ENCODE results near the gene SDF2L1.
"Not testable (repeated sequence)": the region's sequence is repeated elsewhere in the genome, so short reads cannot be mapped to it uniquely, and the experiment has no call there.

Gene SDF2L1

DNA sequence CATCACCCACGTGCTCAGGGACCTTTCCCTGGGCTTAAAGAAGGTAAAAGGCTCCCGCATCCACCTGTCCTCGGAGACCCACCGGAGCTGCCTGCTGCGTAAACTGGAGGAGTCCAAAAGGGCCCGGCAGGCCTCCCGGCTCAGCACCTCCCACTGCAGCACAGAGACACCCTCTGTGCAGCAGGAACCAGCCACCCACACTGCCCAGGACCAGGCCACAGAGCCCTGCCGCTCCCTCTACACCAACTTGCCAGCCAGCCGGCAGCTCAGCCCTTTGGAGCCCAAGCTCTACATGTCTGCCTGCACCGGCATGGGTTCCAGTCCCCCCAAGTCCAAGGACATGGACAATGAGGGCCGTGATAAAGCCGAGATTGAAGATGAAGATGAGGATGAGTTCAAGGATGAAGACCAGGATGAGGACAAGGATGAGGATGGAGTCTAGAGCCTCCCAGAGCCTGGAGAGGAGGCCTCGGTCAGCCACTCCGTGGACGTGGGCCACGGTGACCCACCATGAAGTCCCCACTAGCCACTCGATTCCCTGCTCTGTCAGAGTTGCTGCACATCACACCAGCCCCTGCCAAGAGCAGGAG, 5.4 kb upstream of the SDF2L1 start:
- DNase-seq (ENCODE audit: low read depth, low spot score) = no peak

DNA sequence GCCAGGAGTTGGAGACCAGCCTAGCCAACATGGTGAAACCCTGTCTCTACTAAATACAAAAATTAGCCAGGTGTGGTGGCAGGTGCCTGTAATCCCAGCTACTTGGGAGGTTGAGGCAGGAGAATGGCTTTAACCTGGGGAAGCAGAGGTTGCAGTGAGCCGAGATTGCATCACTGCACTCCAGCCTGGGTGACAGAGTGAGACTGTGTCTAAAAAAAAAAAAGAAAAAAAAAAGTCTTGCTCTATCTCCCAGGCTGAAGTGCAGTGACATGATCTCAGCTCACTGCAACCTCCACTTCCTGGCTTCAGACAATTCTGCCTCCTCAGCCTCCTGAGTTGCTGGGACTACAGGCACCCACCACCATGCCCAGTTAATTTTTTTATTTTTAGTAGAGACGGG, 4.7 kb upstream of the SDF2L1 start:
- DNase-seq (ENCODE audit: low read depth, low spot score) = not testable (repeated sequence)

DNA sequence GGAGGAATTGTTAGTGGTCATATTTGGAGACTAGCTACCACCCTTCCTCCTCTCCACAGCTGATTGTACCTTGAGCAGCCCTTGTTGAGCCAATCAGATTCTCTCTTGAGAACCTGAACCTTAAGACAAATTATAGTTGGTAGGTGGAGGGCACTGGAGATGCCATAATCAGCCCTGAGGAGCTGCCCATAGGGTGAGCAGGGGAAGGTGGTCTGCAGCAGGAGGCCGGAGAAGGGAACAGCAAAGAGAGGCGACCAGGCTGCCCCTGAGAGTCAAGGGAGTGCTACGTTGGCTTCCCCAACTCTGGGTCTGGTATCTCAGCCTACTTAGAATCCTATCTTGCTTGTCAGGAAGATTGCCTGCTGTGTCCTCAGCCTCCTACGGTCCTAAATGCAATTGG, 2.7 kb upstream of the SDF2L1 start:
- no peak for DNase-seq (ENCODE audit: low read depth, low spot score)

DNA sequence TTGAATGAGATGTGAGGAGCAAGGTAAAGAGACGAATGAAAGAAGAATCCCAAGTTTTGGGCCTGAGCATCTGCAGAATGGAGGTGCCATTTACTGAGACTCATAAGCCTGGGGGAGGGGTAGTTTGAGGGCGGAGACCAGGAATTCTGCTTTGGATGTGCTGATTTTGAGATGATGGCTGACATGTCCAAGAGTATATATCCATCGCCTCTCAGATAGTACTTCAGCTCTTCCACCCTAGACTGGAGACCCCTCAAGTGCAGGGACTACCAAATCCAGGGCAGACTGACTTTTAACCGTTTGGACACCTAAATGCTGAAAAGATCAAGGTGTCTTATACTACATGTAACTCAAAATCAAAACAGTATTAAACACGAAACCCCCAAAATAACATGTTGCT, 1.3 kb upstream of the SDF2L1 start:
- DNase-seq (ENCODE audit: low read depth, low spot score) = no peak

DNA sequence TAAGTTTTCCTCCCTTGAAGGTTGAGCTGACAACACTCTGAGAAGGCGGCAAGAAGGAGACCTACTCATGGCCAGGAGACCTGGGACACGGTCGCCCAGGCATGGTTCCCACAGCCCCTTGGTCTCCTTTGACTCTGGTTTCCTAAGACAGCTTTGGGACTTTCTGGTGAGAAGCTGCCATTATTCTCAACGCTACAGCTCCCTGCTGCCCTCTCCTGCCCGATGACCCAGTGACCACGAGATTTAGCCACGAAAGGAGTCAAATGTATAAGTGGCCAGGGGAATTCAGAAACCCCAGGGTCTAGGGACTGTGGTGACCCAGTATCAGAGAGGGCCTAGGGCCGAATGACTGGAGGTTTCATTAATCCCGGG, 699 bp upstream of the SDF2L1 start:
- no peak for DNase-seq (ENCODE audit: low read depth, low spot score)

DNA sequence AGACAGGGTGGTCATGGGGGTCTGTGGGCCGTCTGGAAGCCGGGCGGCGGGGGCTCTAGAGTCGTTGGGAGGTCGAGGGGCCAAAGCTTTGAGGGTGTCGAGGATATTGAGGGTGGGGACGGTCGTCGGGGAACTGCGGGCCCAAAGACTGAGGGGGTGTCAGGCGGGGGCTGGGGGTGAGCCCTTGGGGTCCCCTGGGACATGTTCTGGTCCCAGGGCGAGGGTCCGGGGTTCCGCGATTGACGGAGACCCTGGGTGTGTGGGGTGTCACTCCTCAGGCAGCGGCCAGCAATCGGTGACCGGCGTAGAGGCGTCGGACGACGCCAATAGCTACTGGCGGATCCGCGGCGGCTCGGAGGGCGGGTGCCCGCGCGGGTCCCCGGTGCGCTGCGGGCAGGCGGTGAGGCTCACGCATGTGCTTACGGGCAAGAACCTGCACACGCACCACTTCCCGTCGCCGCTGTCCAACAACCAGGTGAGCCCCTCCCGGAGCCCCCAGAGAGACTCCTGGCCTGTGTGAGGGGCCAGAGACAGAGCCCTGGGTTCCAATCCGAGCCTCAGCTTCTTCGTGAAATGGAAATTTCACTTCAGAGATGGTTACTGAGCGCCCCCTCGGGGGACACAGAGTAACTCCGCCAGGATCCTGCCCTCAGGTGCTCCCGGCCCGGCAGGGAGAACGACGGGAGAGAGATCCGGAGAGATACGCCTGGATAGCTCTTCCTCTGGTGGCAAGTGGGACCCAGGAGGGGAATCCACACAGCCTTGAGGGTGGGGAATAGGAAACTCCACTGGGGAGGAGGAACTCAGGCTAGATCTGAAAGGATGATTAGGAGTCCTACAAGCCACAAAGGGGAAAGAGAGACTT, 714 bp downstream of the SDF2L1 start:
- no peak for DNase-seq (ENCODE audit: low read depth, low spot score)

DNA sequence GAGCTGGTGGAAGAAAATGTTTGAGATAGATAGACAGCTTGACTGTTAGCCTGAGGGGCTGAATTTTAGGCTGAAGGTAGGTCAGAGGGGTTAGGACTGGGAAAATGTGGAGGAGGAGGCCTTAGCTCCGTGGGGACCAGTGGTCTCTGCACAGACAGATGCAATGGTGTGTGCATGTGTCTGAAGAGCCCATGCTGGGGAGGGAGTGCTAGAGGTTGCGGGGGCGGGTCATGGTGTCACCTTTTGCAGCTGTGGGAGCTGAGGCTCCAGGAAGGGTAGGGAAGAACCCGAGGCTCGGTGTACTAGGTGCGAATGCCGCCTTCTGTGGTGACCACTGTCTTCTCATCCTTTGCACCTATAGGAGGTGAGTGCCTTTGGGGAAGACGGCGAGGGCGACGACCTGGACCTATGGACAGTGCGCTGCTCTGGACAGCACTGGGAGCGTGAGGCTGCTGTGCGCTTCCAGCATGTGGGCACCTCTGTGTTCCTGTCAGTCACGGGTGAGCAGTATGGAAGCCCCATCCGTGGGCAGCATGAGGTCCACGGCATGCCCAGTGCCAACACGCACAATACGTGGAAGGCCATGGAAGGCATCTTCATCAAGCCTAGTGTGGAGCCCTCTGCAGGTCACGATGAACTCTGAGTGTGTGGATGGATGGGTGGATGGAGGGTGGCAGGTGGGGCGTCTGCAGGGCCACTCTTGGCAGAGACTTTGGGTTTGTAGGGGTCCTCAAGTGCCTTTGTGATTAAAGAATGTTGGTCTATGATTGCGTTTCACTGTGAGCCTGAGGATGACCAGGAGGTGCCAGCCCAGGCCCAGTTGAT, 1.6 kb downstream of the SDF2L1 start:
- DNase-seq (ENCODE audit: low read depth, low spot score) = no peak

DNA sequence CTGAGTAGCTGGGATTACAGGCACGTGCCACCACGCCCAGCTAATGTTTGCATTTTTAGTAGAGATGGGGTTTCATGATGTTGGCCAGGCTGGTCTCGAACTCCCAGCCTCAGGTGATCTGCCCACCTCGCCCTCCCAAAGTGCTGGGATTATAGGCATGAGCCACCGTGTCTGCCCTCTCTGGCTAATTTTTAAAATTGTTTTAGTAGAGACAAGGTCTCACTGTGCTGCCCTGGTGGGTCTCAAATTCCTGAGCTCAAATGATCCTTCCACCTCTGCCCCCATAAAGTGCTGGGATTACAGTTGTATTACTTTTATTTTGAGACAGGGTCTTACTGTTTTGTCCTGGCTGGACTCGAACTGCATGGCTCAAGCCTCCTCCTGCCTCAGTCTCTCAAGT, 3.4 kb downstream of the SDF2L1 start:
- DNase-seq (ENCODE audit: low read depth, low spot score) = not testable (repeated sequence)

DNA sequence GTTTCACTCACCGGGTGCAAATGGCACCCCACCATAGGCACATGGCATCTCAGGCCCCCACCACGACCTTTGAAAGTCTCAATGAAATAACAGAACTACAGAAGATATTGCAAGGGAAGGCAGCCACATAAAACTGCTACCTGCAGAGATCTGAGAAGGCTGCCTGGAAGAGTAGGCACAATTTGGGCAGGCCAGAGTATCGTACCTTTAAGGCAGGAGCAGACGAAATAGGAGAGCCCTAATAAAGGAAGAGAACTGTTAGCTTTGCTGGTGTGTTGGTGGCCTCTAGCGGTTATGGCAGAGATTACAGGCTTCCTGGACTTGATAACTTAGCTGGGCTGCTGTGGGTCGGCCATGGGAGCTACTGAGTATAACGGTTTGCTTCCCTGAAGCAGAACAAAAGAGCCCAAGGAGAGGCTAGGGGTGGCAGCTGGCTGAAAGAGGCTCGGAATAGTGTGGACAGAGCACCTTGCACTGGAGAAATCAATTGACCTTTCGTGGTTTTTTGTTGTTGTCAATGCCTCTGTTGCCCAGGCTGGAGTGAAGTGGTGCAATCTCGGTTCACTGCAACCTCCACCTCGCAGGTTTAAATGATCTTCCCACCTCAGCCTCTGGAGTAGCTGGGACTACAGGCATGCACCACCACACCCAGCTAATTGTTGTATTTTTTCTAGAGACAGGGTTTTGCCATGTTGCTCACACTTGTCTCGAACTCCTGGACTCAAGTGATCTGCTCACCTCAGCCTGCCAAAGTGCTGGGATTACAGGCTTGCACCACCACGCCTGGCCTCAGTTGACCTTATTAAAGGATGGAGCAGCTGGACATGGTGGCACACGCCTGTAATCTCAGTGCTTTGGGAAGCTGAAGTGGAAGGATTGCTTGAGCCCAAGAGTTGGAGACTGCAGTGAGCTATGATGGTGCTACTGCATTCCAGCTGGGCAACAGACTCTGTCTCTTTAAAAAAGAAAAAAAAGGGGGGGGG, 4.8 kb downstream of the SDF2L1 start:
- DNase-seq (ENCODE audit: low read depth, low spot score) = no peak

DNA sequence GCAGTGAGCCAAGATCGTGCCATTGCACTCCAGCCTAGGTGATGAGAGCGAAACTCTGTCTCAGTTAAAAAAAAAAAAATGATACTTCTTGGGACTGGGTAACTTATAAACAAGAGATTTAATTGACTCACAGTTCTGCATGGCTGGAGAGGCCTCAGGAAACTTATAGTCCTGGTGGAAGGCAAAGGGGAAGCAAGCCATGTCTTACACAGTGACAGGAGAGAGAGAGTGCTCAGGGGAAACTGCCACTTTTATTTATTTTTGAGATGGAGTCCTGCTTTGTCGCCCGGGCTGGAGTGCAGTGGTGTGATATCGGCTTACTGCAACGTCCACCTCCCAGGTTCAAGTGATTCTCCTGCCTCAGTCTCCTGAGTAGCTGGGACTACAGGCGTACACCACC, 8.2 kb downstream of the SDF2L1 start:
- DNase-seq (ENCODE audit: low read depth, low spot score) = no peak

DNA sequence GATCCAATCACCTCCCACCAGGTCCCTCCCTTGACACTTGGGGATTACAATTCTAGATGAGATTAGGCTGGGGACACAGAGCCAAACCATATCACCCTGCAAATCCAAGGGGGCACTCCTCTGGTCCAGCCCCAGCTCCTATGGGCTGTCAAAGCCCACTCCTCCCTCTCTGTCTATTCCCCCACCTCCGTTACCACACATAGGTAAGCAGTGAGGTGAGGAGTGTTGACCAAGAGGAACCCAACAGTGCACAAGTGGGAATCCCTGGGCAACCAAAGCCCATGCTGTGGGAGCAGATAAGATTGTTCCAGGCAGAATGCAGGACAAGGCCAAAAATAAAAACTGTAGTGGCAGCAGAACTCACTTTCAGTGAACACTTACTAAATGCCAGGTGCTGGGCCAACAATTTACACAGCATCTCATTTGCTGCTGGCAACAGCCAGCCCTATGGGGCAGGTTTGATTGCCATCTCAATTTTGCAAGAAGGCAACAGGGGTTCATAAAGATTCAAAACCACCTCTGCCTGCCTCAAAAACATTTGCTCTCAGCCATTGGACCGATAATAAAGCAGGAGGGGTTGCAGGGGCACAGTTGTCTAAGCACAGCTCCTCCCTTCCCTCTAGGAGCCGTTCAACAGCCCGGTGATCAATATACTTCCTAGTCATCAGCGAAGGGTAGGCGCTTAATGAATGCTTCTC, 8.9 kb downstream of the SDF2L1 start:
- no peak for DNase-seq (ENCODE audit: low read depth, low spot score)

DNA sequence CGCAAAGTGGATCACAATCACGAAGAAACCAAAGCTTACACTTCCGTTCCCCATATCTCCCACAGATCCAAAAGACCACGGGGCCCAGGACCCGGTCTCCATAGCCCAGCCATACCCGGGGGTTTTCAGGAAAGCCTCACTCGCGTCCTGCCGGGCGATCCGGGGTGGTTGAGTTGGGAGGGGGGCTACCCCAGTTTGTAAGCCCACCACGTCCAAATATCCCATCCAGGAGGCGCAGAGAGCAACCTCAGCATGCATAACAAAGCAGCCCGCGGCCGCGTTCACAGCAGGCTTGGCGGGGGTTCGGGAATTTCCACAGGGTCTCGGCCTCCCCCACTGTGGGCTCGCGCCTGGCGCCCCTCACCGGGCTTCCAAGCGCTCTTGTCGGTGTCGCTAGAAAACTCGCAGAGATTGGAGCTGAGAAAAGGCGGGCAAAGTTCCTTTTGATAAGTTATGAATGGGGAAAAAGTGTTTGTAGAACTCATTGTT, 9.5 kb downstream of the SDF2L1 start:
- DNase-seq (ENCODE audit: low read depth, low spot score) = no peak

DNA sequence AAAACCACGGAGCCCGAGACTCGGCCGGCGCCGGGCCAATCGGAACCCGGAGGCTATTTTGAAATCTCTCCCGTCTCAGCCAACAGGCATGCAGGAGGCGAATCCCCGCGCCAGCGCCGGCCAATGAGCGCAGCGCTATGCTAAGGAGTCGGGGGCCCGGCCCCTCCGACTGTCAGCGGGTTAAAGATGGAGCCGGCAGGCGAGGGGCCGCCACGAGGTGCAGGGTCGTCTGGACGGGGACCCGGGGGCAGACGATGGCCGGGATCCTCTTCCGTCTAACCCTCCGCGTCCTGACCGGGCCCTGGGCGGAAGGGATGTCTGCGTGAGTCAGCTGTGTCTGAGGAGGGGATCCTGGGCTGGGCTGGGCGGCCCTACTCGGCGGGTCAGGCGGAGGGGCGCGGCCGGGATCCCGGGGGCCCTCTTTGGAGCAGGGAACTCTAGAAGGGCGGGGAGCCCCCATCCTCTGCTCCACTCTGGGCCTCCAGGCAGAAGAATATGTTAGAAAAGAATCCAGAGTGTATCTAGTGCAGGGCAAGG, 10.0 kb downstream of the SDF2L1 start:
- DNase-seq (ENCODE audit: low read depth, low spot score) = no peak

DNA sequence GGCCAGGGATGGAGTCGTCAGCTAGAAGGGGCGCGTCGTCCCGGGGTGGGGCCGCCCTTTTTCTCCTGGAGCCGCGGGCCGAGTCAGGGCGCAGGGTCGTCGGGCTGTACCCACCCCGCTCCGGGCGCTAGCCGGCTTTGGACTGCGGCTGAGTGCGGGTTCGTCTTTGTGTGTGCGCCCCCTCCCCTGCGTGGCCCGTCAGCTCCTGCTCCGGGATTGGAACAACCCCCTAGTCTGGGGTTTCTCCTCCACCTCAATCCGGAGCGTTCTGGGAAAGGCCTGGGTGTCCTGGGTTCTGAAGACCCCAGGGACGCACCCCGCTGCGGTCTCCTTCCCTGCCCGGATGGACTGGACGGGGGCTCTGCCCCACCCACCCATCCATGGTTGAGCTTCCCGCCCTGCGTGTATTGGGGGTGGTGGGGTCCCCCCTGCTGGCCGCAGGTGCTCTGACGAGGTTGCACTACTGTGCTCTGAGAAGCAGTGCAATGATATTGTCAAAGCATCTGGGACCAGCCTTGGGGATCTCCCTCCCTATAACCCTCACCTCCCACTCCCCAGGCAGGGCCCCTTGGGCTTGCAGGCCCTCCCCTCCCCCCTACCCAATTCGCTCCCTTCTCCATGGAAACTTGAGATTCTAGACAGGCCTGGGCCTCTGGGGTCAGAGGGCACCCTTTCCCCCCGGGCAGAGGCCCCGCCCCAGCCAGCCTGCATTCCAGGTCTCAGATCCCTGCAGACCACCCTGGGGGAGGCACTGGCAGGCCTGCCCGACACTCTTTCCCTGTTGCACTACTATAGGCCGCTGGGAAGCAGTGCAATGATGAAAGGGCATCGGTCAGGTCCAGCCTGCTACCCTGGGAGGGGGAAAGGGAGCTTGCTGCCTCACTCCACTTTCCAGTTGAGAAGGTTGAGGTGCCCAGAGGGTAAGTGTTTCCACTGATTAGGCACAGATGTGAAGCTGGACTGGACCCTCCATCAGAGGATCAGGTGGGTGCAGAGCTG, 10.7 kb downstream of the SDF2L1 start:
- no peak for DNase-seq (ENCODE audit: low read depth, low spot score)

DNA sequence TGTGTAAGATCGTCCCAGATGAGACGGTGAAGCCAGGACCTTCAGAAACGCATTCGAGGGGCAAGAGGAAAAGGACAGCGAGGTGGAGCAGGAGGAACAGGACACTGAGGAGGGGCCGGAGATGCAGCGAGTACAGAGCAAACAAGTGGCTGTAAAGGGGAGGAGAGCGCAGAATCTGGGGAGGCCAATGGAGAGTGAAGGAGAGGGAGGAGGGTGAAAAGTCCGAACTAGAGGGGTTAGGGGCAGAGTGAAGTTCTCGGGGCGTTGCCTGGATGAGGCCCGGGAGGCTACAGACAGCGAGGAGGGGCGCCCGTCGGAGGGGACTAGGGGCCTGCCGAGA, 14.9 kb downstream of the SDF2L1 start:
- DNase-seq (ENCODE audit: low read depth, low spot score) = no peak

DNA sequence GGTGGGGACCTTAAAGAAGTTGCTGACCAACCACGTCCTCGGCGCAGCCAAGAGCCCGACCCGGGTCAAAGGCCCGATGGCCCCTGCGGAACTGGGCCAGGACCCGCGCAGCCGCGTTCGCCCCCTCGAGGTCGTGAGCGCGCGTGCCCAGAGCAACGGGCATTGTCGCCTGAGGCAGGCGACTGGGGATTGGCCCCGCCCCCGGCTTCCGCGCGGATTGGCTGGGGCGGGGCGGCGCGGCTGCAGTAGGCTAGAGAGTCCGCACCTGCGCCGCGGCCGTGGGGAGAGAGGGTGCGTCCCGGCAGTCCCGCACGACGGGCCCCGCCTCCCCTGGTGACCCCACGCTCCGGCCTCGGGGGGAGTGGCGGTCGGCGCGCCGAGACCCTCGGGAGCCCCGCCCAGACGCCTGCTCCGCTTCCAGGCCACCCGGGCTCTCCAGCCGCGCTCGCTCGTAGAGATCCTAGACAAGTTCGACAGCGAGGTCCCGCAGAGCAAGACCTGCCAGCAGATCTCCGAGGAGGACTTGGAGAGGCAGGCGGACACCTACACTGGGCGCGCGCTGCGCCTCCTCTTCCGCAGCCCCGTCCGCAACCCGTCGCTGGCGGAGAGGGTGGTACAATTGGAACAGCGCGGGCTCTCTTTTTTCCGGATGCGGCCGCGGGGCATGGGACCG, 15.4 kb downstream of the SDF2L1 start:
- no peak for DNase-seq (ENCODE audit: low read depth, low spot score)

DNA sequence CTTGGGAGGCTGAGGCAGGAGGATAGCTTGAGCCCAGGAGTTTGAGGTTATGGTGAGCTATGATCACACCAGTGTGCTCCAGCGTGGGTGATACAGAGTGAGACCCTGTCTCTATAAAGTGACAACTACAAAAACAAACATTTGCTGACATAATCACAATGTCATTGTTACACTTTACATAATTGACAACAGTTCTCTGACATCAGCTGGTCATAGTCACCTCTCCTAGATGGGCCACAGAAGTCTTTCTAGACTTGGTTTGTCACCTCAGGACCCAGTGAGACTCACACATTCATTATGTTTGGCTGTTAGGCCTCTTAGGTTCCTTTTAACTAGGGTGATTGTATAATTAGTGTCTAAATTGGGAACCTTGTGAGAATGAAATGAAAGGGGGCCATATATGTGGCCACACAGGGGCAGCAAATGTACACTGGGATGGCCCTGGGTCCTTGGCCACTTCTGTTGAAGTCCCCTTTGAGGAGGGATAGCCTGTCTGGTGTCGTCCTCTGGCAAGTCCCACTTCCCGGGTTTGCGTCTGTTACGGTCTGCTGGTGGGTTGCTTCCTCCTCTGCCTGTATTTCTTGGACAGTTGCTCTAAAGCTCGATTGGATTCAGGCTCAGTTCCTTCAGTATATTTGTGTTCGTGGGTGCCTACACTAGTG, 17.9 kb downstream of the SDF2L1 start:
- DNase-seq (ENCODE audit: low read depth, low spot score) = no peak

DNA sequence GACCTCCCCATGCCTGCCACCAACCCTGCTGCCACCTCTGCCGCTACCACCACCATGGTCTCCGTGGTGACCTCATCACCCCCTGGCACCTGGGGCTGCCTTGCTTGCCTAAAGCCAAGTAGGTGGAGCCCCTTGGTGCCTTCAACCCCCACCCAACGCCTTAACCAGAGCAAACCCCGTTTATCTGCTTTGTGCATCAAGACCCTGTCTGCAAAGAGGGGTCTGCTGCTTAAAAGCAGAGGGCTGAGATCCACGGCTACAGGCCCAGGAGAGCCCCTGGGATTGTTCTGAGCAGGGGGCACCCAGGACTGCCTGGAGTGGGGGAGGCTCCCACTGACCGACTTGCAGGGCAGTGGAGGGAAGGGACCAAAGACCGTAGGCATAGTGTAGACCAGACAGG, 18.8 kb downstream of the SDF2L1 start:
- no peak for DNase-seq (ENCODE audit: low read depth, low spot score)

Data from iPS DF 19.7 (cell line).